ENCODE results near the gene RASSF7.
"Not testable (repeated sequence)": the region's sequence is repeated elsewhere in the genome, so short reads cannot be mapped to it uniquely, and the experiment has no call there.

RASSF7 gene

GRCh38 chr11:560305-561147 is at the start of gene RASSF7, which contains the start of gene LMNTD2:
Gene RASSF7 (plus strand): TSS chr11:560970. CDS start chr11:561769, 799 bp downstream.
Gene LMNTD2 (minus strand): TSS chr11:560738. CDS start chr11:560716, 22 bp downstream.
- DNase-seq: peak; percentile 73

GRCh38 chr11:512761-513595 is 47.8 kb upstream of the RASSF7 start:
- DNase-seq: no peak

- DNase-seq: no peak
These were observed 46.2 kb upstream of the RASSF7 start for GRCh38 chr11:514606-515005.

GRCh38 chr11:515131-515530 is 45.6 kb upstream of the RASSF7 start:
- DNase-seq: no peak

- DNase-seq: no peak
These were observed 44.4 kb upstream of the RASSF7 start for GRCh38 chr11:516400-516799.

GRCh38 chr11:516918-517685 is 43.7 kb upstream of the RASSF7 start:
- DNase-seq: not testable (repeated sequence)

- DNase-seq: peak; percentile 20
These were observed 42.1 kb upstream of the RASSF7 start for GRCh38 chr11:518463-519202.

- no peak for DNase-seq
These were observed 40.2 kb upstream of the RASSF7 start for GRCh38 chr11:520428-521176.

- no peak for DNase-seq
These were observed 39.5 kb upstream of the RASSF7 start for GRCh38 chr11:521177-521688.

GRCh38 chr11:526192-526591 is 34.6 kb upstream of the RASSF7 start:
- no peak for DNase-seq

GRCh38 chr11:528166-528814 is 32.5 kb upstream of the RASSF7 start:
- DNase-seq: no peak

GRCh38 chr11:528815-529727 is 31.7 kb upstream of the RASSF7 start:
- no peak for DNase-seq

GRCh38 chr11:529728-530411 is 30.9 kb upstream of the RASSF7 start:
- DNase-seq: no peak

- no peak for DNase-seq
These were observed 29.6 kb upstream of the RASSF7 start for GRCh38 chr11:530960-531831.

GRCh38 chr11:531919-532526 is 28.7 kb upstream of the RASSF7 start:
- no peak for DNase-seq

GRCh38 chr11:532527-532985 is 28.2 kb upstream of the RASSF7 start:
- DNase-seq: no peak

- no peak for DNase-seq
These were observed 27.7 kb upstream of the RASSF7 start for GRCh38 chr11:532986-533585.

All from NCI-H2029 treated with DMSO at 0.1 percent for 48 hours (cell line).